Esophagus squamous epithelium (tissue), 5 donors: ENCODE results near the gene DNAJC15. TPM values are rescaled to one million over a fixed set of nuclear protein-coding genes. Genes with fewer than 3 reads are reported as not detected.
"Not testable (repeated sequence)": the region's sequence is repeated elsewhere in the genome, so short reads cannot be mapped to it uniquely, and the experiment has no call there.

Experiments
- DNase-seq: peaks from one replicate; lab custom pipeline; 2025; lab: John Stamatoyannopoulos, UW
- H3K27ac ChIP-seq, 4 donors: fragments of 200-600 bp; sonication (generic); one replicate each; pipeline ENCODE4 v1.5.1; 2016 to 2019; ENCODE audit warnings: mild to moderate bottlenecking in 1 of 4
- H3K27me3 ChIP-seq, 4 donors: fragments of 200-600 bp; sonication (generic); 1 replicate in 3 of 4; 2 replicates in 1 of 4; pipeline versions ENCODE4 v1.5.1 to v1.6.0; 2017 to 2021; ENCODE audit warnings: antibody characterized with exemption in 1 of 4
- H3K36me3 ChIP-seq, 3 donors: fragments of 200-600 bp; sonication (generic); one replicate each; pipeline ENCODE4 v1.5.1; 2016 to 2019
- H3K4me1 ChIP-seq, 3 donors: fragments of 200-600 bp; sonication (generic); one replicate each; pipeline ENCODE4 v1.5.1; 2017 to 2019
- H3K4me3 ChIP-seq, 4 donors: fragments of 200-600 bp; sonication (generic); 1 replicate in 3 of 4; 2 replicates in 1 of 4; pipeline ENCODE4 v1.5.1; 2016 to 2019; ENCODE audit warnings: mild to moderate bottlenecking in 2 of 4, moderate library complexity in 1 of 4
- H3K9me3 ChIP-seq, 3 donors: fragments of 200-600 bp; sonication (generic); one replicate each; pipeline ENCODE4 v1.5.1; 2016 to 2019
- CTCF ChIP-seq, 6 experiments: fragments of 450-650 bp in 4 of 6; fragments of 200-600 bp in 2 of 6; sonication (generic) in 2 of 6; IDR thresholded peaks; one replicate each; pipeline ENCODE4 v1.5.1; 2016 to 2019; ENCODE audit warnings: antibody characterized with exemption in 6 of 6, mild to moderate bottlenecking in 4 of 6, moderate library complexity in 4 of 6
- POLR2A ChIP-seq, 4 donors: fragments of 450-650 bp; IDR thresholded peaks; one replicate each; pipeline ENCODE4 v1.6.1; 2017; ENCODE audit warnings: antibody characterized with exemption in 4 of 4, mild to moderate bottlenecking in 4 of 4, moderate library complexity in 3 of 4
- WGBS, 2 donors: methylation state at CpG; one replicate each; pipeline ENCODE4 v1.1.5; 2018; 5-methylcytosine and 5-hydroxymethylcytosine counted together
- intact Hi-C: fragments of 100-400 bp; cut with DNase I; formaldehyde crosslinking; loops from one replicate; pipeline ENCODE4 v1.15.0; 2022
- total RNA-seq, 4 donors: library from RNA; depleted of rRNA; stranded (reverse); fragments of >200 nt; gene quantifications; one replicate each; pipeline ENCODE4 v1.1.0, GENCODE V29; 2016
- donor health status: DM: yes; HTN: yes; CAD: no.

Gene DNAJC15
- total RNA-seq, 4 donors from 2014 or later: 2.9 to 15.0 (median 9.0) TPM

GRCh38 chr13:43071824-43072223 lies 48.4 kb downstream of the DNAJC15 start:
- 89 to 100% methylated on average over 1 of the region's 1 CpG for WGBS, 2 donors
- no peak for DNase-seq
- no peaks in the 10 kb centered on the region for H3K9me3 ChIP-seq
- H3K4me1 ChIP-seq: peaks cover 0 to 16% (median 0%) of the 10 kb centered on the region in 3 donors
- TF ChIP-seq CTCF (IDR thresholded peaks at IDR 0.05) (no peak), POLR2A (IDR thresholded peaks at IDR 0.05) (no peak)
- H3K27me3 ChIP-seq: no peaks in the 10 kb centered on the region
- intact Hi-C loops: no loop called here
- H3K27ac ChIP-seq: no peak overlapping the region
- peaks cover 0 to 26% (median 0%) of the 10 kb centered on the region in 3 donors for H3K36me3 ChIP-seq
- H3K4me3 ChIP-seq: no peak overlapping the region

- no peak overlapping the region for H3K27ac ChIP-seq
- TF ChIP-seq CTCF (IDR thresholded peaks at IDR 0.05): no peak
- no peak for TF ChIP-seq POLR2A (IDR thresholded peaks at IDR 0.05)
- no peaks in the 10 kb centered on the region for H3K27me3 ChIP-seq
- H3K36me3 ChIP-seq: peaks cover 0 to 22% (median 0%) of the 10 kb centered on the region in 3 donors
- H3K4me1 ChIP-seq: peaks cover 0 to 22% (median 0%) of the 10 kb centered on the region in 3 donors
- intact Hi-C loops: no loop called here
- no peaks in the 10 kb centered on the region for H3K9me3 ChIP-seq
- DNase-seq: no peak
- 87 to 91% methylated on average over 5 of the region's 5 CpGs for WGBS, 2 donors
- no peak overlapping the region for H3K4me3 ChIP-seq
Observed at GRCh38 chr13:43072394-43072793, 49.0 kb downstream of the DNAJC15 start.

- 44 to 47% methylated on average over 3 of the region's 3 CpGs for WGBS, 2 donors
- H3K4me1 ChIP-seq: peaks cover 0 to 27% (median 0%) of the 10 kb centered on the region in 3 donors
- intact Hi-C loops: no loop called here
Observed at GRCh38 chr13:43074824-43075510, 51.6 kb downstream of the DNAJC15 start.

GRCh38 chr13:43075511-43075902 lies 52.1 kb downstream of the DNAJC15 start:
- H3K36me3 ChIP-seq, H3K27me3 ChIP-seq, DNase-seq, intact Hi-C loops, H3K9me3 ChIP-seq, H3K4me3 ChIP-seq, H3K27ac ChIP-seq: not testable (repeated sequence)
- 63 to 73% methylated on average over 3 of the region's 3 CpGs for WGBS, 2 donors
- H3K4me1 ChIP-seq: peaks cover 0 to 27% (median 0%) of the 10 kb centered on the region in 3 donors

More at GRCh38 chr13:43074824-43075510, 51.6 kb downstream of the DNAJC15 start:
- H3K4me3 ChIP-seq: no peak overlapping the region
- no peak for TF ChIP-seq CTCF (IDR thresholded peaks at IDR 0.05)
- no peak for TF ChIP-seq POLR2A (IDR thresholded peaks at IDR 0.05)
- H3K27ac ChIP-seq: no peak overlapping the region
- DNase-seq: no peak
- H3K36me3 ChIP-seq: peaks cover 0 to 8% (median 0%) of the 10 kb centered on the region in 3 donors
- no peaks in the 10 kb centered on the region for H3K9me3 ChIP-seq
- no peaks in the 10 kb centered on the region for H3K27me3 ChIP-seq

GRCh38 chr13:43077046-43077445 lies 53.7 kb downstream of the DNAJC15 start:
- Histone ChIP-seq H3K4me3 (no peak overlapping the region), H3K9me3 (no peaks in the 10 kb centered on the region), H3K36me3 (peaks cover 0 to 6% (median 0%) of the 10 kb centered on the region in 3 donors), H3K4me1 (peaks cover 0 to 27% (median 0%) of the 10 kb centered on the region in 3 donors), H3K27ac (no peak overlapping the region), H3K27me3 (no peaks in the 10 kb centered on the region)
- no peak for TF ChIP-seq POLR2A (IDR thresholded peaks at IDR 0.05)
- TF ChIP-seq CTCF (IDR thresholded peaks at IDR 0.05): no peak
- 90 to 91% methylated on average over 1 of the region's 1 CpG for WGBS, 2 donors
- intact Hi-C loops: no loop called here
- DNase-seq: no peak
